A549 (cell line): Measurements from ENCODE around the gene SHF. TPM values are rescaled to one million over a fixed set of nuclear protein-coding genes. Genes with fewer than 3 reads are reported as not detected.

ENCODE experiments used
- ATAC-seq, 2 experiments: fragments of 200-7000 bp in 1 of 2; fragments of >200 bp in 1 of 2; cut with Nextera tagmentation in 1 of 2; cut with Tn5 transposase in 1 of 2; 3 replicates each; pipeline versions ENCODE4 v1.8.0 to v1.9.1; 2018 to 2020; ENCODE audit warnings: mild to moderate bottlenecking in 1 of 2, moderate library complexity in 1 of 2
- CTCF ChIA-PET: fragments of 300-600 bp; sonication (Branson Sonifier 250); formaldehyde crosslinking; extraction: SDS; loops from one replicate; lab custom pipeline; 2021; ENCODE audit warnings: antibody characterized with exemption, inconsistent platforms; lab: Yijun Ruan, JAX
- POLR2A ChIA-PET: fragments of 350-600 bp; formaldehyde crosslinking; extraction: SDS; loops from one replicate; lab custom pipeline; 2021; ENCODE audit warnings: antibody characterized with exemption, inconsistent platforms; lab: Yijun Ruan, JAX
- DNase-seq, 2 experiments: peaks; one replicate each; pipeline versions ENCODE4 v3.0.0 to v3.0.0-alpha.2; 2011 to 2016; ENCODE audit warnings: low read depth in 1 of 2, low spot score in 1 of 2
- FAIRE-seq: peaks from 2 replicates; lab custom pipeline; 2011; peaks lifted over from hg19 to GRCh38; lab: Jason Lieb, UNC
- H3K27ac ChIP-seq, 2 experiments: fragments of >200 bp; sonication (Bioruptor Twin); formaldehyde crosslinking; 3 replicates each; pipeline ENCODE4 v1.5.1; 2016 to 2017
- H3K4me1 ChIP-seq: fragments of >200 bp; sonication (Bioruptor Twin); formaldehyde crosslinking; 3 replicates; pipeline ENCODE4 v1.6.1; 2016
- H3K4me2 ChIP-seq: fragments of >200 bp; sonication (Bioruptor Twin); formaldehyde crosslinking; 3 replicates; pipeline ENCODE4 v1.6.1; 2016
- H3K4me3 ChIP-seq: fragments of >200 bp; sonication (Bioruptor Twin); formaldehyde crosslinking; 3 replicates; pipeline ENCODE4 v1.5.1; 2016
- H3K9me3 ChIP-seq: fragments of >200 bp; sonication (Bioruptor Twin); formaldehyde crosslinking; 3 replicates; pipeline ENCODE4 v1.6.1; 2016
- BHLHE40 ChIP-seq: IDR thresholded peaks from 2 replicates; pipeline ENCODE4 v1.6.1; 2012; ENCODE audit warnings: low read depth, low read length, inconsistent platforms
- CBX8 ChIP-seq: fragments of 200-600 bp; sonication (generic); IDR thresholded peaks from 2 replicates; pipeline ENCODE4 v1.6.1; 2016
- CEBPB ChIP-seq, 2 experiments: fragments of >200 bp in 1 of 2; sonication (Bioruptor Twin) in 1 of 2; formaldehyde crosslinking in 1 of 2; IDR thresholded peaks; 2 replicates each; pipeline ENCODE4 v1.6.1; 2012 to 2016
- CHD2 ChIP-seq: fragments of 150-350 bp; IDR thresholded peaks from 2 replicates; pipeline ENCODE4 v1.6.1; 2014; ENCODE audit warnings: low read length; ENCODE audit not compliant: partially characterized antibody
- EHMT2 ChIP-seq: fragments of 200-600 bp; sonication (generic); IDR thresholded peaks from 2 replicates; pipeline ENCODE4 v1.6.1; 2016; ENCODE audit warnings: antibody characterized with exemption, low read depth, mild to moderate bottlenecking, moderate library complexity
- EP300 ChIP-seq, 2 experiments: fragments of >200 bp; sonication (Bioruptor Twin); formaldehyde crosslinking; IDR thresholded peaks; 2 replicates in 1 of 2; 3 replicates in 1 of 2; pipeline ENCODE4 v1.6.1; 2016 to 2017
- HOXA7 ChIP-seq: fragments of 250-450 bp; sonication (Bioruptor Pico); IDR thresholded peaks from 2 replicates; pipeline ENCODE4 v1.5.0; 2020; ENCODE audit warnings: mild to moderate bottlenecking, moderate library complexity
- HOXB13 ChIP-seq: fragments of 250-450 bp; sonication (Bioruptor Pico); IDR thresholded peaks from 2 replicates; pipeline ENCODE4 v1.5.0; 2020; ENCODE audit warnings: low read depth, mild to moderate bottlenecking, moderate library complexity
- JUNB ChIP-seq: fragments of >200 bp; sonication (Bioruptor Twin); formaldehyde crosslinking; IDR thresholded peaks from 2 replicates; pipeline ENCODE4 v1.6.1; 2016
- KDM1A ChIP-seq: fragments of 200-600 bp; sonication (generic); IDR thresholded peaks from 2 replicates; pipeline ENCODE4 v1.6.1; 2016; ENCODE audit warnings: low read depth, mild to moderate bottlenecking
- NPAS2 ChIP-seq: fragments of 250-450 bp; sonication (Bioruptor Pico); IDR thresholded peaks from 2 replicates; pipeline ENCODE4 v1.8.0; 2022; ENCODE audit warnings: mild to moderate bottlenecking, moderate library complexity, borderline replicate concordance
- RARB ChIP-seq: fragments of 250-450 bp; sonication (Bioruptor Pico); IDR thresholded peaks from 2 replicates; pipeline ENCODE4 v1.8.0; 2021; ENCODE audit warnings: mild to moderate bottlenecking, moderate library complexity
- RFX5 ChIP-seq: fragments of 450-650 bp; IDR thresholded peaks from 2 replicates; pipeline ENCODE4 v1.7.1; 2014; ENCODE audit warnings: antibody characterized with exemption, mild to moderate bottlenecking, moderate library complexity
- SREBF2 ChIP-seq: fragments of 450-650 bp; IDR thresholded peaks from 2 replicates; pipeline ENCODE4 v1.6.1; 2014; ENCODE audit warnings: mild to moderate bottlenecking, moderate library complexity
- WGBS: methylation state at CpG from one replicate; pipeline ENCODE4 v1.1.6; 2017; ENCODE audit errors: missing lambda C conversion rate; 5-methylcytosine and 5-hydroxymethylcytosine counted together
- polyA plus RNA-seq, 4 experiments: library from polyadenylated mRNA; depleted of rRNA in 3 of 4; stranded (reverse); fragments of >200 nt; fragmentation: RNase III in 1 of 4; extraction: RNeasy Plus Mini Kit Qiagen cat#74134 plus additional on column Dnase treatment in 1 of 4; gene quantifications; 2 replicates in 3 of 4; 3 replicates in 1 of 4; pipeline ENCODE4 v1.2.3, GENCODE V29; 2011 to 2017
- TF ChIP-seq, protein P1 (sequence below): IDR thresholded peaks from 2 replicates; pipeline ENCODE4 v1.6.1; 2012
- TF ChIP-seq, protein P2 (sequence below): fragments of 250-450 bp; sonication (Bioruptor Pico); IDR thresholded peaks from 2 replicates; pipeline ENCODE4 v1.5.0; 2021; ENCODE audit warnings: mild to moderate bottlenecking, moderate library complexity, borderline replicate concordance
- TF ChIP-seq, protein P3 (sequence below): fragments of 450-650 bp; IDR thresholded peaks from 2 replicates; pipeline ENCODE4 v1.6.1; 2014; ENCODE audit warnings: antibody characterized with exemption

The SHF gene
- polyA plus RNA-seq, 2 of the 4 experiments (the other 2 are of a cell fraction), result 0.36 to 0.85 TPM

DNA sequence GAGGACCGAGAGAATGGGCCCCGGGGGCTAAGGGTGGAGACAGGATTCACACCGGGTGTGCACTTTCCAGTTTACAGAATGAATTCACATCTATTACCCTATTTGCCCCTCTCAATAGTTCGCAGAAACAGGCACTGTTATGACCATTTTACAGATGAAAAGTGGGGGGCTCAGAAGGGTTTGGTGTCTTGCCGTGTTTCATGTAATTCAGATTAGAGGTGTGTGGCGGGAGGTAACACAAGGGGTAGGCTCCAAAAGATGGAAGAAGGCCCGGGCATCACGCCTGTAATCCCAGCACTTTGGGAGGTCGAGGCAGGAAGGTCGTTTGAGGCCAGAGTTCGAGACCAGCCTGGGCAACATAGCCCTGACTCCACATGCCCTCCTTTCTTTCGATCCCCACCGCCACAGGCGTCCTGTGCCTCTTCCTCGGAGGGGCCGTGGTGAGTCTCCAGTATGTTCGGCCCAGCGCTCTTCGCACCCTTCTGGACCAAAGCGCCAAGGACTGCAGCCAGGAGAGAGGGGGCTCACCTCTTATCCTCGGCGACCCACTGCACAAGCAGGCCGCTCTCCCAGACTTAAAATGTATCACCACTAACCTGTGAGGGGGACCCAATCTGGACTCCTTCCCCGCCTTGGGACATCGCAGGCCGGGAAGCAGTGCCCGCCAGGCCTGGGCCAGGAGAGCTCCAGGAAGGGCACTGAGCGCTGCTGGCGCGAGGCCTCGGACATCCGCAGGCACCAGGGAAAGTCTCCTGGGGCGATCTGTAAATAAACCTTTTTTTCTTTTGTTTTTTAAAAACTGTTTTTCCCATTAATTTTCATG is 70.2 kb downstream of the SHF start:
- POLR2A ChIA-PET, result interaction anchor here (0.5 kb wide), 1 partner anchor 19 kb away, joined by 5 read pairs; no protein-coding TSS in a partner anchor
- no peak overlapping the region for H3K4me3 ChIP-seq

More for the DNA sequence above, 70.2 kb downstream of the SHF start:
- FAIRE-seq (no peak), ATAC-seq (peak; percentile 4 to 46; a peak in 3 of 6 replicates), DNase-seq (no peak)
- CTCF ChIA-PET, result interaction anchor here (0.8 to 2.2 kb wide), 27 partner anchors 8 to 161 kb away, joined by 3 to 13 read pairs (median 3); partner anchors contain the start of genes DUOX1 and DUOXA1
- no peak for TF ChIP-seq HOXA7 (CRISPR knock-in tag)
- TF ChIP-seq, protein P1, sequence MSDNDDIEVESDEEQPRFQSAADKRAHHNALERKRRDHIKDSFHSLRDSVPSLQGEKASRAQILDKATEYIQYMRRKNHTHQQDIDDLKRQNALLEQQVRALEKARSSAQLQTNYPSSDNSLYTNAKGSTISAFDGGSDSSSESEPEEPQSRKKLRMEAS, result no peak
- no peak for TF ChIP-seq HOXB13 (CRISPR knock-in tag)
- TF ChIP-seq EP300 (IDR thresholded peaks at IDR 0.05), result no peak
- no peak for TF ChIP-seq RARB (CRISPR knock-in tag)
- no peak for TF ChIP-seq CBX8
- no peak for TF ChIP-seq BHLHE40
- TF ChIP-seq CEBPB (IDR thresholded peaks at IDR 0.05), result no peak
- TF ChIP-seq SREBF2, result no peak
- no peak for TF ChIP-seq EHMT2
- TF ChIP-seq CHD2, result no peak
- TF ChIP-seq RFX5, result no peak
- TF ChIP-seq NPAS2 (CRISPR knock-in tag), result no peak
- no peak for TF ChIP-seq KDM1A
- TF ChIP-seq, protein P2, sequence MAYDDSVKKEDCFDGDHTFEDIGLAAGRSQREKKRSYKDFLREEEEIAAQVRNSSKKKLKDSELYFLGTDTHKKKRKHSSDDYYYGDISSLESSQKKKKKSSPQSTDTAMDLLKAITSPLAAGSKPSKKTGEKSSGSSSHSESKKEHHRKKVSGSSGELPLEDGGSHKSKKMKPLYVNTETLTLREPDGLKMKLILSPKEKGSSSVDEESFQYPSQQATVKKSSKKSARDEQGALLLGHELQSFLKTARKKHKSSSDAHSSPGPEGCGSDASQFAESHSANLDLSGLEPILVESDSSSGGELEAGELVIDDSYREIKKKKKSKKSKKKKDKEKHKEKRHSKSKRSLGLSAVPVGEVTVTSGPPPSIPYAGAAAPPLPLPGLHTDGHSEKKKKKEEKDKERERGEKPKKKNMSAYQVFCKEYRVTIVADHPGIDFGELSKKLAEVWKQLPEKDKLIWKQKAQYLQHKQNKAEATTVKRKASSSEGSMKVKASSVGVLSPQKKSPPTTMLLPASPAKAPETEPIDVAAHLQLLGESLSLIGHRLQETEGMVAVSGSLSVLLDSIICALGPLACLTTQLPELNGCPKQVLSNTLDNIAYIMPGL (CRISPR knock-in tag), result no peak
- TF ChIP-seq, protein P3, sequence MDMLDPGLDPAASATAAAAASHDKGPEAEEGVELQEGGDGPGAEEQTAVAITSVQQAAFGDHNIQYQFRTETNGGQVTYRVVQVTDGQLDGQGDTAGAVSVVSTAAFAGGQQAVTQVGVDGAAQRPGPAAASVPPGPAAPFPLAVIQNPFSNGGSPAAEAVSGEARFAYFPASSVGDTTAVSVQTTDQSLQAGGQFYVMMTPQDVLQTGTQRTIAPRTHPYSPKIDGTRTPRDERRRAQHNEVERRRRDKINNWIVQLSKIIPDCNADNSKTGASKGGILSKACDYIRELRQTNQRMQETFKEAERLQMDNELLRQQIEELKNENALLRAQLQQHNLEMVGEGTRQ, result no peak
- no peak for TF ChIP-seq JUNB
- Histone ChIP-seq H3K4me1 (peaks cover 11% of the 10 kb centered on the region), H3K9me3 (no peaks in the 10 kb centered on the region), H3K27ac (no peak overlapping the region), H3K4me2 (peak overlapping the region; percentile 49; the same call in 2 of the 3 replicates)
- WGBS, result 70% methylated on average over 33 of the region's 33 CpGs

Other genes starting within 250 kb of the SHF start
- gene TERB2, start 231.3 kb downstream of the SHF start, polyA plus RNA-seq (2011; rRNA removed), result not detected in 2 replicates
- not detected in 3 replicates for gene TERB2, start 231.3 kb downstream of the SHF start, polyA plus RNA-seq (2017; fragmentation: RNase III; extraction: RNeasy Plus Mini Kit Qiagen cat#74134 plus additional on column Dnase treatment)
- 49.8 and 51.1 TPM in 2 replicates for gene SORD, start 164.8 kb downstream of the SHF start, polyA plus RNA-seq (2011; rRNA removed)
- gene SORD, start 164.8 kb downstream of the SHF start, polyA plus RNA-seq (2017; fragmentation: RNase III; extraction: RNeasy Plus Mini Kit Qiagen cat#74134 plus additional on column Dnase treatment), result 34.8 to 40.6 TPM (median 37.6 TPM) in 3 replicates
- 0.06 and 0.08 TPM in 2 replicates for gene DUOX2, start 73.8 kb downstream of the SHF start, polyA plus RNA-seq (2011; rRNA removed)
- 0.03 to 0.07 TPM (median 0.05 TPM) in 3 replicates for gene DUOX2, start 73.8 kb downstream of the SHF start, polyA plus RNA-seq (2017; fragmentation: RNase III; extraction: RNeasy Plus Mini Kit Qiagen cat#74134 plus additional on column Dnase treatment)
- not detected in 2 replicates for gene DUOXA2, start 73.6 kb downstream of the SHF start, polyA plus RNA-seq (2011; rRNA removed)
- not detected in 3 replicates for gene DUOXA2, start 73.6 kb downstream of the SHF start, polyA plus RNA-seq (2017; fragmentation: RNase III; extraction: RNeasy Plus Mini Kit Qiagen cat#74134 plus additional on column Dnase treatment)
- gene DUOXA1, start 58.1 kb downstream of the SHF start, polyA plus RNA-seq (2011; rRNA removed), result 0.18 and 0.24 TPM in 2 replicates
- 0.23 to 0.49 TPM (median 0.30 TPM) in 3 replicates for gene DUOXA1, start 58.1 kb downstream of the SHF start, polyA plus RNA-seq (2017; fragmentation: RNase III; extraction: RNeasy Plus Mini Kit Qiagen cat#74134 plus additional on column Dnase treatment)
- gene DUOX1, start 58.0 kb downstream of the SHF start, polyA plus RNA-seq (2011; rRNA removed), result not detected in 2 replicates
- gene DUOX1, start 58.0 kb downstream of the SHF start, polyA plus RNA-seq (2017; fragmentation: RNase III; extraction: RNeasy Plus Mini Kit Qiagen cat#74134 plus additional on column Dnase treatment), result not detected in 3 replicates
- 0.13 and 0.35 TPM in 2 replicates for gene SLC28A2, start 64.3 kb upstream of the SHF start, polyA plus RNA-seq (2011; rRNA removed)
- not detected in 3 replicates for gene SLC28A2, start 64.3 kb upstream of the SHF start, polyA plus RNA-seq (2017; fragmentation: RNase III; extraction: RNeasy Plus Mini Kit Qiagen cat#74134 plus additional on column Dnase treatment)
- 6.5 and 8.5 TPM in 2 replicates for gene GATM, start 190.6 kb upstream of the SHF start, polyA plus RNA-seq (2011; rRNA removed)
- gene GATM, start 190.6 kb upstream of the SHF start, polyA plus RNA-seq (2017; fragmentation: RNase III; extraction: RNeasy Plus Mini Kit Qiagen cat#74134 plus additional on column Dnase treatment), result 3.4 to 4.0 TPM (median 3.7 TPM) in 3 replicates